Measurements from ENCODE around the gene GIT2.

- TF ChIP-seq POLR2AphosphoS5 (IDR thresholded peaks at IDR 0.05; ENCODE audit: low read depth, low read length) (no peak), TAF1 (IDR thresholded peaks at IDR 0.05; ENCODE audit: borderline replicate concordance, low read depth, low read length) (no peak)
These were observed 65.0 kb downstream of the GIT2 start for GRCh38 chr12:109931143-109931542.
